Panc1 (cell line): ENCODE results near the gene INSC. TPM values are rescaled to one million over a fixed set of nuclear protein-coding genes. Genes with fewer than 3 reads are reported as not detected.

ENCODE experiments used
- ATAC-seq: fragments of 200-7000 bp; cut with Tn5 transposase; 2 replicates; pipeline ENCODE4 v1.9.1; 2020; ENCODE audit warnings: mild to moderate bottlenecking, moderate library complexity
- BruUV-seq: library from RNA; stranded (reverse); fragments of 400-500 nt; replicated peaks from 2 replicates; lab custom pipeline; 2021; lab: Mats Ljungman, UMichigan
- CTCF ChIA-PET: fragments of 300-600 bp; sonication (Branson Sonifier 250); formaldehyde crosslinking; loops from one replicate; lab custom pipeline; 2022; ENCODE audit warnings: antibody characterized with exemption; lab: Charles Lee
- POLR2A ChIA-PET: fragments of 300-600 bp; sonication (Branson Sonifier 250); formaldehyde crosslinking; loops from one replicate; lab custom pipeline; 2022; ENCODE audit warnings: antibody characterized with exemption; lab: Charles Lee
- DNase-seq: peaks from one replicate; pipeline ENCODE4 v3.0.0-alpha.2; 2010; ENCODE audit warnings: low read depth, low spot score
- H3K27ac ChIP-seq: 2 replicates; pipeline ENCODE4 v1.5.1; 2011; ENCODE audit warnings: mild to moderate bottlenecking, low read length, inconsistent platforms
- H3K27me3 ChIP-seq: fragments of 200-500 bp; sonication (Bioruptor generic); 2 replicates; pipeline ENCODE4 v1.6.0; 2014; ENCODE audit warnings: low read length, inconsistent platforms; ENCODE audit not compliant: control insufficient read depth, insufficient read depth
- H3K36me3 ChIP-seq: fragments of 200-500 bp; sonication (Bioruptor generic); 2 replicates; pipeline ENCODE4 v1.5.1; 2014; ENCODE audit warnings: inconsistent platforms, mild to moderate bottlenecking, low read length, moderate library complexity; ENCODE audit not compliant: control insufficient read depth, insufficient read depth
- H3K4me1 ChIP-seq: 2 replicates; pipeline ENCODE4 v1.5.1; 2011; ENCODE audit warnings: inconsistent platforms, mild to moderate bottlenecking, low read length, moderate library complexity; ENCODE audit not compliant: control insufficient read depth, insufficient read depth
- H3K4me3 ChIP-seq, 2 experiments: 2 replicates each; pipeline ENCODE4 v1.5.1; 2011 to 2012; ENCODE audit warnings: low read depth in 2 of 2, low read length in 2 of 2, mild to moderate bottlenecking in 2 of 2, inconsistent platforms in 1 of 2, moderate library complexity in 1 of 2
- H3K9me3 ChIP-seq: fragments of 200-500 bp; sonication (Bioruptor generic); 2 replicates; pipeline ENCODE4 v1.5.1; 2014; ENCODE audit warnings: low read depth, mild to moderate bottlenecking, inconsistent platforms, low read length, moderate library complexity; ENCODE audit not compliant: control insufficient read depth, insufficient read depth
- POLR2AphosphoS5 ChIP-seq: IDR thresholded peaks from 2 replicates; pipeline ENCODE4 v1.6.1; 2012; ENCODE audit warnings: mild to moderate bottlenecking, low read depth, low read length, moderate library complexity
- SIN3A ChIP-seq: IDR thresholded peaks from 2 replicates; pipeline ENCODE4 v1.6.1; 2012; ENCODE audit warnings: low read depth, mild to moderate bottlenecking, low read length, moderate library complexity, borderline replicate concordance; ENCODE audit not compliant: insufficient read depth
- TCF7L2 ChIP-seq: IDR thresholded peaks from 2 replicates; pipeline ENCODE4 v1.6.1; 2011; ENCODE audit warnings: mild to moderate bottlenecking, low read depth, low read length, inconsistent platforms
- in situ Hi-C: cut with HindIII; loops from 2 replicates; pipeline ENCODE4 v1.10.0; 2016; ENCODE audit warnings: low sequenced_read_pairs, low pct_unique_long_range_greater_than_20kb
- intact Hi-C: fragments of 100-400 bp; cut with micrococcal nuclease; formaldehyde crosslinking; loops from one replicate; pipeline ENCODE4 v1.10.0; 2022; ENCODE audit not compliant: unreplicated experiment
- total RNA-seq: library from RNA; stranded (reverse); gene quantifications from one replicate; pipeline ENCODE4 v1.2.1, GENCODE V29; 2021; ENCODE audit not compliant: unreplicated experiment
- TF ChIP-seq, protein P1 (sequence below): fragments of 450-650 bp; IDR thresholded peaks from 2 replicates; pipeline ENCODE4 v1.5.1; 2017; ENCODE audit warnings: mild to moderate bottlenecking
- TF ChIP-seq, protein P2 (sequence below), 2 experiments: IDR thresholded peaks; 2 replicates each; pipeline ENCODE4 v1.6.1; 2011 to 2012; ENCODE audit warnings: low read depth in 2 of 2, control low read depth in 1 of 2, low read length in 1 of 2, mild to moderate bottlenecking in 1 of 2, moderate library complexity in 1 of 2; ENCODE audit not compliant: insufficient read depth in 1 of 2

Gene INSC
- total RNA-seq, 1 experiment from 2014 or later: 0.08 TPM

DNA sequence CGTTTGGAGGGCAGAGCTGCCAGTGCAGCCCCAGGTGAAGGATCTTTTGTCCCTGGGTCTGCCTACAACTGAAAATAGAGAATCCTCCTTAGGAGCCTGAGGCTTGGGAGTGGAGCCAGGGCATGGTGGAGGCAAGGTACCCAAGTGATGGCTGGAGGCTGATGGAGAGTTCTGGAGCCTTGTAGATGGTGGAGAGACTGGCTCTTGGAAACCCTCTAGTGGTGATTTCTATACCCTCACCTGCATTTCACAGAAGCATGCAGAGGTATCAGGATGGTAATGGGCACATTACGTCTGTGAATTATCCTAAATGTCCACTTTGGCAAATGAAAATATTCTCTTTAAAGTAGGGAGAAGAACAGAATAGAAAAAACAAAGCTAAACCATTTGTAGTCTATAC lies 44.4 kb downstream of the INSC start:
- DNase-seq (peak; percentile 8), ATAC-seq (peak; percentile 87)
- TF ChIP-seq POLR2AphosphoS5: no peak
- TF ChIP-seq, protein P1, sequence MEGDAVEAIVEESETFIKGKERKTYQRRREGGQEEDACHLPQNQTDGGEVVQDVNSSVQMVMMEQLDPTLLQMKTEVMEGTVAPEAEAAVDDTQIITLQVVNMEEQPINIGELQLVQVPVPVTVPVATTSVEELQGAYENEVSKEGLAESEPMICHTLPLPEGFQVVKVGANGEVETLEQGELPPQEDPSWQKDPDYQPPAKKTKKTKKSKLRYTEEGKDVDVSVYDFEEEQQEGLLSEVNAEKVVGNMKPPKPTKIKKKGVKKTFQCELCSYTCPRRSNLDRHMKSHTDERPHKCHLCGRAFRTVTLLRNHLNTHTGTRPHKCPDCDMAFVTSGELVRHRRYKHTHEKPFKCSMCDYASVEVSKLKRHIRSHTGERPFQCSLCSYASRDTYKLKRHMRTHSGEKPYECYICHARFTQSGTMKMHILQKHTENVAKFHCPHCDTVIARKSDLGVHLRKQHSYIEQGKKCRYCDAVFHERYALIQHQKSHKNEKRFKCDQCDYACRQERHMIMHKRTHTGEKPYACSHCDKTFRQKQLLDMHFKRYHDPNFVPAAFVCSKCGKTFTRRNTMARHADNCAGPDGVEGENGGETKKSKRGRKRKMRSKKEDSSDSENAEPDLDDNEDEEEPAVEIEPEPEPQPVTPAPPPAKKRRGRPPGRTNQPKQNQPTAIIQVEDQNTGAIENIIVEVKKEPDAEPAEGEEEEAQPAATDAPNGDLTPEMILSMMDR: peak; percentile 58
- TF ChIP-seq SIN3A: no peak
- Histone ChIP-seq H3K27me3 (no peaks in the 10 kb centered on the region), H3K9me3 (no peaks in the 10 kb centered on the region), H3K36me3 (no peaks in the 10 kb centered on the region), H3K27ac (no peak overlapping the region), H3K4me3 (no peak overlapping the region), H3K4me1 (no peaks in the 10 kb centered on the region; the same call in 1 of the 2 replicates)
- in situ Hi-C loops (no loop called here), intact Hi-C loops (no loop called here)
- ChIA-PET CTCF (interaction anchor here (1.8 kb wide), 1 partner anchor 58 kb away, joined by 12 read pairs; no protein-coding TSS in a partner anchor), POLR2A (no interaction called here)
- no TSS peak for BruUV-seq

DNA sequence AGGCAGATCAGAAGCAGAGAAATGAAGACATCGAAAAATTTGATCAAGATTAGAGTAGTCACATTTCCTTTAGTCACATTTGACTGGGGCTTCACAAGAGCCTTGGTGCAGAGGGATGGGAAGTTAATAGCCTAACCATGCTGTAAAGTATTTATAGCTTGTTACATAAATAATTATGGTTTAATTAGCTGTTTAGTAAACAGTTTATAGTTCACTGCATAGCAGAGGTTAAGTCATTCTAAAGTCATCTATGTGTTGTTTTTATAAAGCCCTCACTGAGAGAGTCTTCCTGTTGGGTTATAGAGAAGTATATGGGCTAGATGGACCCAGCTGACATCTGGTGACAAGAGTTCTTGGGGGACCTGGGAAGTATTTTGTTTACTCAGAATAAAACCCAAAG lies 47.1 kb downstream of the INSC start:
- no peak overlapping the region for H3K4me3 ChIP-seq
- ChIA-PET POLR2A (no interaction called here), CTCF (no interaction called here)
- no peak for TF ChIP-seq POLR2AphosphoS5
- TF ChIP-seq TCF7L2: no peak
- no peak for TF ChIP-seq SIN3A
- TF ChIP-seq, protein P2, sequence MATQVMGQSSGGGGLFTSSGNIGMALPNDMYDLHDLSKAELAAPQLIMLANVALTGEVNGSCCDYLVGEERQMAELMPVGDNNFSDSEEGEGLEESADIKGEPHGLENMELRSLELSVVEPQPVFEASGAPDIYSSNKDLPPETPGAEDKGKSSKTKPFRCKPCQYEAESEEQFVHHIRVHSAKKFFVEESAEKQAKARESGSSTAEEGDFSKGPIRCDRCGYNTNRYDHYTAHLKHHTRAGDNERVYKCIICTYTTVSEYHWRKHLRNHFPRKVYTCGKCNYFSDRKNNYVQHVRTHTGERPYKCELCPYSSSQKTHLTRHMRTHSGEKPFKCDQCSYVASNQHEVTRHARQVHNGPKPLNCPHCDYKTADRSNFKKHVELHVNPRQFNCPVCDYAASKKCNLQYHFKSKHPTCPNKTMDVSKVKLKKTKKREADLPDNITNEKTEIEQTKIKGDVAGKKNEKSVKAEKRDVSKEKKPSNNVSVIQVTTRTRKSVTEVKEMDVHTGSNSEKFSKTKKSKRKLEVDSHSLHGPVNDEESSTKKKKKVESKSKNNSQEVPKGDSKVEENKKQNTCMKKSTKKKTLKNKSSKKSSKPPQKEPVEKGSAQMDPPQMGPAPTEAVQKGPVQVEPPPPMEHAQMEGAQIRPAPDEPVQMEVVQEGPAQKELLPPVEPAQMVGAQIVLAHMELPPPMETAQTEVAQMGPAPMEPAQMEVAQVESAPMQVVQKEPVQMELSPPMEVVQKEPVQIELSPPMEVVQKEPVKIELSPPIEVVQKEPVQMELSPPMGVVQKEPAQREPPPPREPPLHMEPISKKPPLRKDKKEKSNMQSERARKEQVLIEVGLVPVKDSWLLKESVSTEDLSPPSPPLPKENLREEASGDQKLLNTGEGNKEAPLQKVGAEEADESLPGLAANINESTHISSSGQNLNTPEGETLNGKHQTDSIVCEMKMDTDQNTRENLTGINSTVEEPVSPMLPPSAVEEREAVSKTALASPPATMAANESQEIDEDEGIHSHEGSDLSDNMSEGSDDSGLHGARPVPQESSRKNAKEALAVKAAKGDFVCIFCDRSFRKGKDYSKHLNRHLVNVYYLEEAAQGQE (IDR thresholded peaks at IDR 0.05; ENCODE audit: insufficient read depth in 1 of 2, low read depth in 2 of 2, low read length in 1 of 2): no peak
- TF ChIP-seq, protein P1: no peak
- ATAC-seq (no peak), DNase-seq (no peak)
- H3K4me1 ChIP-seq: no peaks in the 10 kb centered on the region; the same call in 1 of the 2 replicates
- BruUV-seq: no TSS peak
- in situ Hi-C loops: no loop called here
- intact Hi-C loops: no loop called here
- no peaks in the 10 kb centered on the region for H3K27me3 ChIP-seq
- no peaks in the 10 kb centered on the region for H3K9me3 ChIP-seq
- no peak overlapping the region for H3K27ac ChIP-seq
- H3K36me3 ChIP-seq: no peaks in the 10 kb centered on the region
